ENCODE data around the gene CTDSPL.

DNA sequence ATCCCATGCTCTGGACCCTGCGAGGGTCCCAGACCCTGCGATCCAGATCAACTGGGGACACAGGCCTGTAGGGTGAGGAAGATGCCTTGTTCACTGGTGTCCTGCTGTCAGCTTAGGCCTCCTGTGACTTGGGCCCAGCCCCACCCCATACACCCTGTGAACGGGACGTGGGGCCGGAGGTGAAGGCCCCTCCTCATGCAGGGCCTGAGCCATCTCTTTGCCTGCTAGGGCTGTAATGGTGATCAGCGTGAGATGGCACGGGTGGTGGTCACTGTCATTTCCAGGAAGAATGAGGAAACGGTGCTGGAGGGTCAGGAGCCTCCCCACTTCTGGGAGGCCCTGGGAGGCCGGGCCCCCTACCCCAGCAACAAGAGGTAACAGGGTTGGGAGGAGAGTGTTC is 141.3 kb downstream of the CTDSPL start:
- TF ChIP-seq, protein P1, sequence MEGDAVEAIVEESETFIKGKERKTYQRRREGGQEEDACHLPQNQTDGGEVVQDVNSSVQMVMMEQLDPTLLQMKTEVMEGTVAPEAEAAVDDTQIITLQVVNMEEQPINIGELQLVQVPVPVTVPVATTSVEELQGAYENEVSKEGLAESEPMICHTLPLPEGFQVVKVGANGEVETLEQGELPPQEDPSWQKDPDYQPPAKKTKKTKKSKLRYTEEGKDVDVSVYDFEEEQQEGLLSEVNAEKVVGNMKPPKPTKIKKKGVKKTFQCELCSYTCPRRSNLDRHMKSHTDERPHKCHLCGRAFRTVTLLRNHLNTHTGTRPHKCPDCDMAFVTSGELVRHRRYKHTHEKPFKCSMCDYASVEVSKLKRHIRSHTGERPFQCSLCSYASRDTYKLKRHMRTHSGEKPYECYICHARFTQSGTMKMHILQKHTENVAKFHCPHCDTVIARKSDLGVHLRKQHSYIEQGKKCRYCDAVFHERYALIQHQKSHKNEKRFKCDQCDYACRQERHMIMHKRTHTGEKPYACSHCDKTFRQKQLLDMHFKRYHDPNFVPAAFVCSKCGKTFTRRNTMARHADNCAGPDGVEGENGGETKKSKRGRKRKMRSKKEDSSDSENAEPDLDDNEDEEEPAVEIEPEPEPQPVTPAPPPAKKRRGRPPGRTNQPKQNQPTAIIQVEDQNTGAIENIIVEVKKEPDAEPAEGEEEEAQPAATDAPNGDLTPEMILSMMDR (IDR thresholded peaks at IDR 0.05) = no peak
- TF ChIP-seq POLR2A (IDR thresholded peaks at IDR 0.05) = no peak
